Endothelial cell of umbilical vein (primary cell): ENCODE results near the gene SIN3B. TPM values are rescaled to one million over a fixed set of nuclear protein-coding genes. Genes with fewer than 3 reads are reported as not detected.

Experiments used
- BruUV-seq: library from RNA; stranded (reverse); fragments of 400-500 nt; replicated peaks from 2 replicates; lab custom pipeline; 2021; lab: Mats Ljungman, UMichigan
- CTCF ChIA-PET: fragments of 300-600, 350-600 bp; sonication (Branson Sonifier 250); formaldehyde crosslinking; loops from one replicate; lab custom pipeline; 2021; ENCODE audit warnings: antibody characterized with exemption, inconsistent platforms; lab: Charles Lee
- POLR2A ChIA-PET: fragments of 300-600, 350-600 bp; sonication (Branson Sonifier 250); formaldehyde crosslinking; loops from one replicate; lab custom pipeline; 2021; ENCODE audit warnings: antibody characterized with exemption, inconsistent platforms; lab: Charles Lee
- DNase-seq: peaks from one replicate; pipeline ENCODE4 v3.0.0-alpha.2; 2011; ENCODE audit warnings: low read depth, low spot score
- FAIRE-seq: peaks from 2 replicates; lab custom pipeline; 2011; peaks lifted over from hg19 to GRCh38; lab: Jason Lieb, UNC
- H2AFZ ChIP-seq: 2 replicates; pipeline ENCODE4 v1.6.0; 2012; ENCODE audit warnings: low read depth, low read length, control low read depth, inconsistent platforms
- H3K27ac ChIP-seq: 2 replicates; pipeline ENCODE4 v1.5.1; 2011; ENCODE audit warnings: low read depth, mild to moderate bottlenecking, control low read depth, low read length, moderate library complexity; ENCODE audit not compliant: insufficient read depth
- H3K27me3 ChIP-seq, 2 experiments: 2 replicates each; pipeline versions ENCODE4 v1.6.0 to v1.6.1; 2011; ENCODE audit warnings: low read length in 2 of 2, mixed read lengths in 1 of 2; ENCODE audit not compliant: control insufficient read depth in 2 of 2, insufficient read depth in 2 of 2
- H3K36me3 ChIP-seq, 2 experiments: 2 replicates in 1 of 2; 3 replicates in 1 of 2; pipeline ENCODE4 v1.5.1; 2011; ENCODE audit warnings: low read length in 2 of 2, mild to moderate bottlenecking in 1 of 2, moderate library complexity in 1 of 2; ENCODE audit not compliant: control insufficient read depth in 2 of 2, insufficient read depth in 2 of 2; ENCODE audit errors: extremely low read depth in 1 of 2
- H3K4me1 ChIP-seq: 3 replicates; pipeline ENCODE4 v1.5.1; 2011; ENCODE audit warnings: mild to moderate bottlenecking, low read length; ENCODE audit not compliant: control insufficient read depth, insufficient read depth; ENCODE audit errors: extremely low read depth
- H3K4me2 ChIP-seq: 2 replicates; pipeline ENCODE4 v1.6.1; 2011; ENCODE audit warnings: low read length, control low read depth, mixed read lengths; ENCODE audit not compliant: insufficient read depth
- H3K4me3 ChIP-seq, 3 experiments: fragments of 200-600 bp in 1 of 3; sonication (generic), shearing (Covaris generic) in 1 of 3; replicated peaks in 1 of 3; 2 replicates each; pipeline ENCODE4 v1.5.1; 2011 to 2016; ENCODE audit warnings: control low read depth in 3 of 3, low read length in 3 of 3, mild to moderate bottlenecking in 2 of 3, inconsistent platforms in 1 of 3, low read depth in 1 of 3, moderate library complexity in 1 of 3; ENCODE audit not compliant: insufficient read depth in 1 of 3
- H3K79me2 ChIP-seq: 2 replicates; pipeline ENCODE4 v1.6.0; 2012; ENCODE audit warnings: low read length, inconsistent platforms; ENCODE audit not compliant: control insufficient read depth, insufficient read depth
- H3K9ac ChIP-seq: replicated peaks from 2 replicates; pipeline ENCODE3; 2011; ENCODE audit warnings: low read length, control low read depth; ENCODE audit not compliant: insufficient read depth; ENCODE audit errors: extremely low read depth
- H3K9me1 ChIP-seq: replicated peaks from 3 replicates; pipeline ENCODE4 v1.6.0; 2011; ENCODE audit warnings: mild to moderate bottlenecking, low read length; ENCODE audit not compliant: control insufficient read depth, insufficient read depth; ENCODE audit errors: extremely low read depth
- H3K9me3 ChIP-seq: replicated peaks from 2 replicates; pipeline ENCODE4 v1.5.1; 2012; ENCODE audit warnings: low read length, inconsistent platforms; ENCODE audit not compliant: control insufficient read depth, insufficient read depth
- H4K20me1 ChIP-seq: replicated peaks from 2 replicates; pipeline ENCODE3; 2011; ENCODE audit warnings: mild to moderate bottlenecking, low read length; ENCODE audit not compliant: control insufficient read depth, insufficient read depth; ENCODE audit errors: extremely low read depth
- CTCF ChIP-seq, 2 donors: IDR thresholded peaks; 1 replicate in 1 of 2; 2 replicates in 1 of 2; pipeline ENCODE4 v1.5.1; 2011; ENCODE audit warnings: low read length in 2 of 2, mild to moderate bottlenecking in 2 of 2, moderate library complexity in 2 of 2, control low read depth in 1 of 2, inconsistent platforms in 1 of 2, low read depth in 1 of 2; ENCODE audit not compliant: insufficient read depth in 1 of 2; ENCODE audit errors: extremely low read depth in 1 of 2
- EZH2 ChIP-seq: IDR thresholded peaks from 2 replicates; pipeline ENCODE4 v1.6.1; 2012; ENCODE audit warnings: borderline replicate concordance, low read depth, mild to moderate bottlenecking, moderate library complexity, low read length, inconsistent platforms; ENCODE audit not compliant: severe bottlenecking
- FOS ChIP-seq: IDR thresholded peaks from 2 replicates; pipeline ENCODE4 v1.6.1; 2011; ENCODE audit warnings: mild to moderate bottlenecking, low read length, moderate library complexity, borderline replicate concordance; ENCODE audit not compliant: insufficient read depth
- GATA2 ChIP-seq: IDR thresholded peaks from 2 replicates; pipeline ENCODE4 v1.7.0; 2011; ENCODE audit warnings: low read depth, mild to moderate bottlenecking, moderate library complexity, mixed read lengths, low read length; ENCODE audit not compliant: insufficient read length, insufficient read depth
- JUN ChIP-seq: IDR thresholded peaks from 2 replicates; pipeline ENCODE4 v1.6.1; 2011; ENCODE audit warnings: borderline replicate concordance, low read depth; ENCODE audit not compliant: insufficient read length, insufficient read depth
- MAX ChIP-seq: IDR thresholded peaks from 2 replicates; pipeline ENCODE4 v1.6.1; 2011; ENCODE audit not compliant: insufficient read depth, insufficient read length
- MYC ChIP-seq: IDR thresholded peaks from one replicate; pipeline ENCODE4 v1.6.1; 2011; ENCODE audit warnings: mild to moderate bottlenecking, low read depth, low read length
- POLR2A ChIP-seq: IDR thresholded peaks from 2 replicates; pipeline ENCODE4 v1.6.1; 2012; ENCODE audit warnings: low read depth, mild to moderate bottlenecking, control low read depth, low read length
- POLR2AphosphoS5 ChIP-seq: IDR thresholded peaks from 2 replicates; pipeline ENCODE4 v1.6.1; 2012; ENCODE audit warnings: low read depth, mild to moderate bottlenecking, control low read depth, low read length, moderate library complexity; ENCODE audit not compliant: insufficient read depth
- dilution Hi-C: fragments of 300-500 bp; cut with MboI; formaldehyde crosslinking; loops from one replicate; pipeline ENCODE4 v1.15.0; 2019; ENCODE audit warnings: low sequenced_read_pairs; ENCODE audit not compliant: extremely low pct_ligation_motif_present
- intact Hi-C: fragments of 100-400 bp; cut with micrococcal nuclease; formaldehyde crosslinking; loops from one replicate; pipeline ENCODE4 v1.10.0; 2022
- polyA plus RNA-seq, 4 experiments: library from polyadenylated mRNA; depleted of rRNA in 3 of 4; stranded (reverse) in 3 of 4; unstranded in 1 of 4; fragments of >200 nt; gene quantifications; 2 replicates each; pipeline versions ENCODE4 v1.2.1 to v1.2.3, GENCODE V29; 2011 to 2012; ENCODE audit warnings: missing spikeins in 1 of 4
- total RNA-seq: library from RNA; stranded (reverse); gene quantifications from 2 replicates; pipeline ENCODE4 v1.2.3, GENCODE V29; 2021

SIN3B gene
- total and polyA plus RNA-seq, 2 donors (not counting 3 experiments of a cell fraction or from before 2014, with no cell fraction given) = 46.2 to 75.0 TPM

DNA sequence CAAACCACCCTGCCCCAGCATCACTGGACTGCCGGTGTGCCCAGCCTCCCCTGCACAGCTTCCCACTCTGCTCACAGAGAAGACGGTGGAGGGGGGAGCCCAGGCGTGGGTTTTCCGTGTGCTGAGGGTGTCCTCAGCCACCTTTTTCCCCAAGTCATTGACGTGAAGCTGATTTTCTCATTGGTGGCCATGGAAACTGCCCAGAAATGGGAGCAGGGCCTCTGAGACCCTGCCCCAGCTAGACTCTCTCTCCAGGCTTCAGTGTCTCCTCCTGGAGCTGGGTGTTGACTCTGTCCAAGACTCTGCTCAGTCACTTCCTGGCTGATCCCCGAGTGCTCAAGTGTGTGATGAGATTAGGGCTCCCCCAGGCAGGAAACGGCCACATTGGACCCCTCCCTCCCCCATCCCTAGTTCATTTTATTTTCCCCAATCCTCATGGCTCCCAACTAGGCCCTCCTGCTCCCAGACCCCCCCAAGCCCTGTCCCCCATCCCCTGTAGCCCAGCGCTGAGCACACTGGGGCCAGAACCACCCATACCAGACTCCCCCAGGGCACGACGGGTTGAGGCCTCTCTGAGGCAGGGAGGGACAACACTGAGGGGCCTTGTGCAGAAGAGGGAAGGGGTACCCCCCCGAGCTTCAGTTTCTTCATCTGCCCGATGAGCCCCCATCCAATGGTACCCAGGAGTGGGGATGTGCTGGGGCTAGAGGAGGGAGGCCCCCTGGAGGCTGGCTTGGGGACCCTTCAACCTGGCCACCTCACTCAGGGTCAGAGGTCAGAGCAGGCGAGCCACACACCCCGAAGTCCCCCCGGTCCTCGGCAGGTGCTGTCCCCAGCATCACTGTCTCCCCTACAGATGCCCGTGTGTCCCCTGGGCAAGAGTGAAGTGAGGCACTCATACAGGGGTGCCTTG, 58.4 kb downstream of the SIN3B start:
- CTCF ChIA-PET = interaction anchor here (1.0 kb wide), 1 partner anchor 395 kb away, joined by 3 read pairs; no protein-coding TSS in a partner anchor
- BruUV-seq = no TSS peak

More for the DNA sequence above, 58.4 kb downstream of the SIN3B start:
- TF ChIP-seq MAX (no peak), JUN (no peak), CTCF (IDR thresholded peaks at IDR 0.05; ENCODE audit: extremely low read depth in 1 of 2, insufficient read depth in 1 of 2, low read depth in 1 of 2, low read length in 2 of 2) (no peak), POLR2A (no peak), GATA2 (no peak), POLR2AphosphoS5 (no peak), MYC (no peak), EZH2 (no peak), FOS (no peak)
- Histone ChIP-seq H3K79me2 (no peaks in the 10 kb centered on the region), H2AFZ (peak overlapping the region; percentile 10), H3K9ac (no peak overlapping the region), H3K9me1 (no peaks in the 10 kb centered on the region), H3K27ac (peak overlapping the region; percentile 40), H3K27me3 (no peaks in the 10 kb centered on the region), H3K4me3 (no peak overlapping the region), H4K20me1 (no peaks in the 10 kb centered on the region), H3K4me2 (no peak overlapping the region), H3K36me3 (no peaks in the 10 kb centered on the region), H3K9me3 (no peaks in the 10 kb centered on the region), H3K4me1 (peaks cover 14% of the 10 kb centered on the region)
- FAIRE-seq = no peak
- DNase-seq = no peak
- dilution Hi-C loops (no loop called here), intact Hi-C loops (loop anchor here (1.0 to 5.0 kb wide), 4 partner anchors 10 to 35 kb away; no protein-coding TSS in a partner anchor)
- POLR2A ChIA-PET = no interaction called here
